Amniotic stem cell (primary cell): Measurements from ENCODE around the gene MASP1.

Experiments used
- DNase-seq: peaks from one replicate; lab custom pipeline; 2025; lab: John Stamatoyannopoulos, UW

MASP1 gene, protein sequence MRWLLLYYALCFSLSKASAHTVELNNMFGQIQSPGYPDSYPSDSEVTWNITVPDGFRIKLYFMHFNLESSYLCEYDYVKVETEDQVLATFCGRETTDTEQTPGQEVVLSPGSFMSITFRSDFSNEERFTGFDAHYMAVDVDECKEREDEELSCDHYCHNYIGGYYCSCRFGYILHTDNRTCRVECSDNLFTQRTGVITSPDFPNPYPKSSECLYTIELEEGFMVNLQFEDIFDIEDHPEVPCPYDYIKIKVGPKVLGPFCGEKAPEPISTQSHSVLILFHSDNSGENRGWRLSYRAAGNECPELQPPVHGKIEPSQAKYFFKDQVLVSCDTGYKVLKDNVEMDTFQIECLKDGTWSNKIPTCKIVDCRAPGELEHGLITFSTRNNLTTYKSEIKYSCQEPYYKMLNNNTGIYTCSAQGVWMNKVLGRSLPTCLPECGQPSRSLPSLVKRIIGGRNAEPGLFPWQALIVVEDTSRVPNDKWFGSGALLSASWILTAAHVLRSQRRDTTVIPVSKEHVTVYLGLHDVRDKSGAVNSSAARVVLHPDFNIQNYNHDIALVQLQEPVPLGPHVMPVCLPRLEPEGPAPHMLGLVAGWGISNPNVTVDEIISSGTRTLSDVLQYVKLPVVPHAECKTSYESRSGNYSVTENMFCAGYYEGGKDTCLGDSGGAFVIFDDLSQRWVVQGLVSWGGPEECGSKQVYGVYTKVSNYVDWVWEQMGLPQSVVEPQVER

GRCh38 chr3:187291512-187292132 lies at the start of gene MASP1:
Gene MASP1 (minus strand): TSS chr3:187291737. CDS start chr3:187291632, 105 bp downstream.
- DNase-seq = no peak

DNA sequence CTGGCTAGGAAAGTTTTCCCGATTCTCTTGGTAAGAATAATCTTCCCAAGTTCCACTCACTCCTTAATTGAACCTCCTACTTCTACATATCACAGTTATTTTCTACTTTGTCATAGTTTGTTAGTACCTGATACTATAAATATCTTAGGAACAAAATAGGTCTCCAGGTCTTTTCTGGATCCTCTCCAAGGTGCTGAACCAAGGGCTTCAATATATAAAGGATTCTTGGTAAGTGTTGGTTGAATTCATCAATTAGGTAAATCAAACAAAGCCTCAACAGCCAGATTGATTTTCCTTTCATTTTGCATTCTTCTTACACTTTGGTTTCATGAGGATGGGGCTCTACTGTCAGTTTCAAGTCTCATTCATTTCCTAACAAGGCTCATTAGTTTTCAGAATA lies 49.0 kb upstream of the MASP1 start:
- no peak for DNase-seq

DNA sequence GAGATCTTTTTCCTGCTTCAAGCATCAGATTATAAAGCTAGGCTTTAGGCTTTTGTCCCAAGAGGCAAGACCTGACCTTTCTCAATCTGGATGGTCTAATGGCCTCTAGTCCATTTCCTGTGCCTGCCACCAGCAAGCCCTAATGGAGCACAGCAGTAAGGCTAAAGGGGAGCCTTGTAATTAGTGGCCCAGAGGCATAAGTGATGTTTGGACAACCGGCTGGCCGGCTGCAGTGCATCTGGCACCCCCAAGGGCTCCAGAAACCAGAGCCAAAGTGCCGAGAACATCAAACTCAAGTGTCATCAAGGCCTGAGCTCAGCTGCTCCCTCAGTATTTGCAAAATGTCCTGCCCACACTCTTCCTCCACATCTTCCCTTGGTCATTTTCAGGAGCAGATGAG lies 44.8 kb upstream of the MASP1 start:
- DNase-seq = no peak

- DNase-seq = no peak
These were observed 43.4 kb upstream of the MASP1 start for GRCh38 chr3:187334904-187335303.

DNA sequence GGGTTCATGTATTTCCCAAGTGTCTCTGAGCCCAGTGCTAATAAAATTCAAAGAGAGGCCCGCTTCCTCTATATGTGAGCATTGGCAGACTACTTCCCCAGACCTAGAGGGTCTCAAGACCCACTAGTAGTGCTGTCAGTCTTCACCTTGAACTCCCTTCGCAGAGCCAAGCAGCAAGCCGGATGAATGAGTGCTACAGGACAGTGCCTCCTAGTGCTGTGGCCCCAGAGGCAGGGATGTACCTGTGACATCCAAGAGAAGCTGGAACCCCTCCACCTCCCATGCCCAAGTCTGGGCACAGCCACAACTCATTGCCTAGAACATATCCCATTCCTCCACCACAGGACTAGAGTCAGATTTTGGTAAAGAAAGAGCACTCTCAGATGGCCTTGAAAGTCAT lies 37.2 kb upstream of the MASP1 start:
- no peak for DNase-seq

DNA sequence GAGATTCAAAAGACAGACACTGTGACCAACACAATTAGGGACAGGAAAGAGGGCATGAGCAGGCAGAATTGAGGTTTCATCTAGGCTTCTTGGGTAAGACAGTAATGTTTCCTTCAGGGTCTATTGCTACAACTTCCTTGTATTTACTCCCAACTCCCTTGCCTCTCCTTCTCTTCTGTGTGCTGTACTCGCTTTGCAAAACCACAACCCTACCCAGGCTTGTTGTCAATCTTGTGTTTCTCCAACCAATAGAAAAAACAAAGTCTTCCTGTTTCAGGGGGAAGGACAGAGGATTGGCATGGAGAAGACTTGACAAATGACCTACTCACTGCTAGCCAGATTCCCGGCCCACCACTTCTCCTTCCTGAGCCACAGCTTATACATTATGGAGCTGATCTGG lies 36.3 kb upstream of the MASP1 start:
- DNase-seq = no peak

DNA sequence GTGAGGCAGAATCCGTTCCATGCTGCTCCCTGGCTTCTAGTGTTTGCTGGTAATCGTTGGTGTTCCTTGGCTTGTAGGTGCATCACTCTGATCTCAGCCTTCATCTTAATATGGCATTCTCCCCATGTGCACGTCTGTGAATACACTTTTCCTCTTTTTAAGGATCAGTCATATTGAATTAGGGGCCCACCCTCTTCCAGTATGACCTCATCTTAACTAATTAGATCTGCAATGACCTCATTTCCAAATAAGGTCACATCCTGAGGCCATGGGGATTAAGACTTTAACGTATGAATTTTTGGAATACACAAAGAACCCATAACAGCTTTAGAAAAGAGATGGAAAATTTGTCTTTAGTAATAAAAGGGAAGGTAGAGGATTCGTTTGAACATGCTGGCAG lies 34.1 kb upstream of the MASP1 start:
- DNase-seq = no peak

DNA sequence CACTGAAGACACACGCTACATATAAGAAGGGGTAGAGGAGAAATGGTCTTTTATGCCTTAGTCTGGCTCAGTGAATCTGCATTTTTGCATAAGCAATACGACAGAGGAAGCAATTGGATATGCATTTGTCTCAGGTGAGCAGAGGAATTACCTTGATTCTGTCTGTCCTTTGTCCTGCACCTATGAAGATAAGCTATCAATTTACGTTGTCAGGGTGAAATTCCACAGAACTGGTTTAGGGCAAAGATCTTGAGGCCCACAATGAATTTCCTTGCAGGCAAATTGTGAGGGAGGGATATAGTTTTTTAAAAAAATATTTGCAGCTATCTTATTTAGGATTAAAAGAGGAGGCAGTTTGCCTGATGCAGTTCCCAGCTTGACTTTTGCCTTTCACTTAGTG lies 31.6 kb upstream of the MASP1 start:
- DNase-seq = no peak

DNA sequence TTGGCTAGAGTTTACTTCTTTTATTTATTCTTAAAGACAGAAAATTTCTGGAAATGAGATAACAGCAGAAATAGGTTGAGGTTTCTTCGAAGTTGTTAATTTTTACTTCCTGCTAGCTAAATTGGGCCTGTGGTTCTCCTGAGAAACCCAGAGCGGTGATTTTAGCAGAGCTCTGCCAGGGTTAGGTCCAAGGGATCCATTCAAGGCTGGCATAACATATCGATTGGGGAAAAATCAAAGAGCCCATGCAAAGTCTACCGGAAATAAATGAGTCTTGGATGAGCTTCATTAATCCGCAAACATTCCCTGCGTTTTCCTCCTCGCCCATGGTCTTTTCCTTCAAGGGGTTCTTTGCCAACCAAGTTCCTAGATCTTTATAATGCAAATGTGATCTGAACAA lies 30.8 kb upstream of the MASP1 start:
- no peak for DNase-seq

DNA sequence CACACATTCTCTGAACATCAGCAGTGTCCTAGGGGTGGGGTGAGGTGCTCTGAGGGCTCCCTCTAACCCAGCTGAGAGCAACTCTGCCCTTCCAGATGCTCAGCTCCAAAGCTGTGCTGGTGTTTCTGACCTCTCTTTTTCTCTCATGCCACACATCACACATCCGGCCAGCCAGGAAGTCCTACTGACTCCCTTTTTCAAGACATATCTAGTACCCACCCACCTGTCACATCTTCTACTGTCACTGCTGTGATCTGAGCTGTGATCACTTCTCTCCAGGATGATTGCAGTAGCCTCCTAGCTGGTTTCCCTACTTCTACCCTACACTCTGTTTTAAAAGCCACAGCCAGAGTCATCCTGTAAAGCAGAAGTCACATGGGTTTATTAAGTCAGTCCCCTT lies 30.2 kb upstream of the MASP1 start:
- no peak for DNase-seq

DNA sequence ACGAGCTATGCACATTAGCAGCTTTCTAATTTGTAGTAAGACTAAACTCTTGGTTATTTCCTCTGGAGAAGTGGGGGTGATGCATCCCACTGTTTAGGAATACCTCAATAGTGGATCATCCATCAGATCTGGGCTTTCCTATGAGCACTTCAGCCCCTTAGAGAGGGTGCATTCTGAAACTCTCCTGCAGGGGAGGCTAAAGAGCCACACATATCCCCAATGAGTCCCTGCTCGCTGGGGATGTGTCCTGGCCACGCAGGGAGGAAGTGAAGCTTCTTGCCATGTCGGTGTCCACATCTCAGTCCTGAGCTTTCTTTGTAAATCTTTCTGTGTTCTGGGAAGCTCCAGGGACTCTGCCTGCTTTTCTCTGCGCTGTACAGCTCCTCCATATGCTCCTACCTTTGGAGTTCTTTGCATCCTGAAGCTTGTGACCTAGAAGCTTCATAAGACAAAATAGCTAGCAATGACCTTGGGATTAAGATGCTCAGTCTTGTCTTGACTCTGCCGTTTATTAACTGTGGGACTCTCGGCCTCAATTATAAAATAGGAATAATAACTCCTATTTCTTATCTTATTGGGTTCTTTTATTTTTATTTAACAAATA lies 28.3 kb upstream of the MASP1 start:
- no peak for DNase-seq

GRCh38 chr3:187318819-187319616 lies 27.5 kb upstream of the MASP1 start:
- peak; percentile 21 for DNase-seq

- DNase-seq = no peak
These were observed 24.3 kb upstream of the MASP1 start for GRCh38 chr3:187315872-187316271.

DNA sequence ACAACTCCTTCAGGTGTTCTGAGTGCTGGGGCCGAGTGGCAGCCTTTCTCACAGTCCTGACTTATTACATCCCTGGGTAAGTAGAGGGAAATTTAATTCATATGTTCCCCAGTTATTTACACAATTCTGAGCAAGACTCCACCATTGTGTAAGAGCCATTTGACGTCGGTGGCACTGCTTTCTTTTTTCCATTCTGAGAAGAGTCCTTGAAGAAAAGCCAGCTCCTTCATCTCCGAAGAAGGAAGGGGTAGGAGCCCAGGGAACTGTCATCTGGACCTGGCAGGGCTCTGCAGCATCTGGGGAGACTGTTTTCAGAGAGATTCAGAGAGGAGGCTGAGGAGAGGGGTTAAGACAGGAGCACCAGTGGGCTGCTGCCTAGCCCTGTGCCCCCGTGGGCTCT lies 22.6 kb upstream of the MASP1 start:
- no peak for DNase-seq

- DNase-seq = no peak
These were observed 19.5 kb upstream of the MASP1 start for GRCh38 chr3:187310954-187311470.

GRCh38 chr3:187310226-187310625 lies 18.7 kb upstream of the MASP1 start:
- no peak for DNase-seq

DNA sequence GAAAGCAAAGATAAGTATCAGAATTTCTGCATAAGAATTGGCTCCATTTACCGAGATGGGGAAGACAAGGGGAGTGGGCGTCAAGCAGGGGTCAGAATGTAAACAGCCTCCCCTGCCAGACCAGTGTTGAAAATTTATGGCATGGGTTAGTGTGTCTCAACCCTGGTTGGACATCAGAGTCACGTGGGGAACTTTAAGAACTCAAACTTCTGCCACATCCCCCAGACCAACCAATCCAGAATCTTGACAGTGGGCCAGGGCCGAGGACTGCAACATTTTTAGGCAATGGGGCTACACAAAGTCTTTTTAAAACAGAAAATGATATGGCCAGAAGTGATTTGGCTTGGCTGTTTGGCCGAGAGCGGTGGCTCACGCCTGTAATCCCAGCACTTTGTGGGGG lies 14.3 kb upstream of the MASP1 start:
- no peak for DNase-seq

GRCh38 chr3:187299611-187300010 lies 8.1 kb upstream of the MASP1 start:
- no peak for DNase-seq

- no peak for DNase-seq
These were observed 5.4 kb upstream of the MASP1 start for GRCh38 chr3:187296911-187297310.

DNA sequence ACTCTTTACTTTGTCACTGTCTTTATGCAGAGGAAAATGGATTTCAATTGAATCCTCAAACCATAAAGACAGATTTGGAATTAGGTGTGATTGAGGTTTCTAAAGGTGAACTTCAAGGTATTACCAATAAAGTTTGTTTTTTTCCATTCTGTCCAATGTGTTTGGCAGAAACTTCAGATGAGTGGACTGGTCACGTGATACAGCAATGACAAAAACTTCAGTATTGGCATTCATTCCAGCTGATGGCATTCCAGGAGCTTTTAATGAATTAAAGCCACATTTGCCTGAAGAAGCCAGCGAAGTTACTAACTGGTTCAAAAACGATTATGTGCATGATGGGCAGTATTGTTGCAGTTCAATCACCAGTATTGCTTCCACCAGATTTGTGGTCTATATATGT lies 4.5 kb upstream of the MASP1 start:
- DNase-seq = no peak

DNA sequence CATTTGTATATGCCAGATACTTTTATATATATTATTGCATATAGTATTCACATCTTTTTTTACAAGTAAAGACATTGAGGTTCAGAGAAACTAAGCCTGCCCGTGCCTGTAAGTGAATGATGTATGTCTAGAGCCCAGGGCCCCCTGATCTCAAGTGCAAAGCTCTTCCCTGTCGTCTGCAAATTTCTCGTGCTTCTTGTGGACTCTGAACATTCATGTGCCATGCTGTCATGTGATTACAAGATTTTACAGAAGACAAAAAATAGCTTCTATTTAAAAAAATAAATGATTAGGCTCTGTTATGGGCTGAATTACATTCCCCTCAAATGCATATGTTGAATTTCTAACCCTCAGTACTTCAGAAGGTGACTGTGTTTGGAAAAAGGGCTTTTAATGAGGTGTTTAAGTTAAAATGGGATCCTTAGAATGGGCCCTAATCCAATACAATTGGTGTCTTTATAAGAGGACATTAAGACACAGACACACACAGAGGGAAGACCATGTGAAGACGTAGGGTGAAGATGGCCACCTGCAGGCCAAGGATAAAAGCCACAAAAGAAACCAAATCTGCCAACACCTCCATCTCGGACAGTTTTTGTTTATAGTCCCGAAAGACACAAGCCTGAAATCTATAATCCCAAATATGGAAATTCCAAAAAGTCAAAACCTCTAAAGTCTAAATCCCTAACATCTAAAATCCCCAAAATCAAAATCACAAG lies 3.9 kb upstream of the MASP1 start:
- no peak for DNase-seq
